ENCODE measurements around the gene OTUD1.

OTUD1 gene

DNA sequence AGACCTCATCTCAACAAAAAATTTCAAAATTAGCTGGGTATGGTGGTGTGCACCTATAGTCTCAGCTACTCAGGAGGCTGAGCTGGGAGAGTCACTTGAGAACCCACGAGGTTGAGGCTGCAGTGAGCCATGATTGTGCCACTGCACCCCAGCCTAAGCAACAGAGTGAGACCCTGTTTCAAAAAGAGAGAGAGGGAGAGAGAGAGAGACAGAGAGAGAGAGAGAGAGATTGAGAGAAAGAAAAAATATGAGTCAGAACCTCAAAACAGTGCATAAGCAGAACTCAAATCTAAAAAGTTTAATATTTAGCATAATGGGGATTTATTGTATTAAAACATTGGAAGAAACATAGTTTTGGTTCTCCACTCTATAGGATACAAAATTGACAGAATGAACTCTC, 17.5 kb upstream of the OTUD1 start:
- DNase-seq (ENCODE audit: low read depth), result no peak

DNA sequence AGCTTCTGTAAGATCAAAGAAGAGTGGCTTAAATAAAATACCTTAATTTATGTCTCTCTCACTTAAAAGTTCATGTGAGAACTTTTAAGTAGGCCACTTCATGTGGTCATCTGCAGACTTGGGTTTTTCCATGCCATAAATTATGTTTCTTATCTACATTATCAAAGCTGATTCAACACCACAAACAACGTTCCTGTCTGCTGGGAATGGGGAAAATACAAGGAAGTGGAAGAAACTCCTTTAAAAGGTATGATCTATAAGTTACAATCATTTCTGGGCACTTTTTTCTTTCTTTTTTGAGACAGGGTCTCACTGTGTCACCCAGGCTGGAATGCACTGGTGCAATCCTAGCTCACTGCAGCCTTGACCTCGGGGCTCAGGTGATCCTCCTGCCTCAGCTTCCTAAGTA, 16.9 kb upstream of the OTUD1 start:
- no peak for DNase-seq (ENCODE audit: low read depth)

DNA sequence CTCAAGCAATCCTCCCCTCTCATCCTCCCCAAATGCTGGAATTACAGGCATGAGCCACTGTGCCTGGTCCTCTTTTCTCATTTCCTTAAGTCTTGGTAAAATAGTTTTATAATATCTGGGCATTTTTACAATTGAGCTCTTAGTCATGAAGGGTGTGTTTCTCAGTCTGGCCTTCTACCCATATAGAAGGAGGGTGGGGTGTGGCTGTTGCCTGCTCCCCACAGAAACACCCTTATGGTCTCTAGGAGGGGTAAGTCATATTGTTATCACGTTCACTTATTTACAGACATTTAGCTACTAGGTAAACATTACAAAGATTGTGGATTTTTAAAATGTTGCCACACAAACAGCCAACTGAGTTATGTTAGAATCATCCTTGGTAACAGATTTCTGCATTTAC, 6.7 kb upstream of the OTUD1 start:
- no peak for DNase-seq (ENCODE audit: low read depth)

DNA sequence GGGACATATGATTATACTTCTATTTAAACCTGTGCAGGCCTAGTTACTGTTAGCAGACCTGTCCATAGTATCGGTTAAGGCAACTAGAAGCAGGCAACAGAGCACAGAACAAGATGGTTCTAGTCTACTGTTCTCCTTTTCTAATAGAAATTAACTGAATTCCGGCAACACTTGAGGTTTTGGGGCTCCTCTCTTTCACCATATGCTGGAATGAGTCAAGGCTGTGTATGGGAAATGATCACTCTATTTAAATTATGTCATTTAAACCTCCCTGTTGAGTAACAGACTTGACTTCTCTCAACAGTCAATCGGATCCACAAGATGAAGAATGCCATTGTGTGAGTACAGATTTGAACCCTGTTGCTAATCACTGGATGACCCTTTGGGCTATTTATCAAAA, 6.2 kb upstream of the OTUD1 start:
- no peak for DNase-seq (ENCODE audit: low read depth)

DNA sequence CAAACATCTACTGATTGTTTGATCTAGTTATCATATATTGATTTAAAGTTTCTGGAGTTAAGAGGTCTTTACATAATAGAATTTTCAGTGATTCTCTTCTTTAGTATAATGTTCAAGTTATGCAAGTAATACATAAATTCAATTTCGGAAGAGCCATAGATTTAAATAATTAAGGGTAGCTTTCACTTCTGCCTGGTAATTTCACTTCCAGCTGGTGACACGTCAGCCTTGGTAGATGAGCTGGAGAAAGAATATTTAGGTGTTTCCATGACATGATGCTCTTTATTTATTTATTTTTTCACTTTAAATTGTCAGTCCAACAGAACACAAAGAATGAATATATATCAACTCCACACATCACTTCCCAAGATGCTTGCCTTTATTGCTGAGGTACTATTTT, 5.2 kb upstream of the OTUD1 start:
- no peak for DNase-seq (ENCODE audit: low read depth)

DNA sequence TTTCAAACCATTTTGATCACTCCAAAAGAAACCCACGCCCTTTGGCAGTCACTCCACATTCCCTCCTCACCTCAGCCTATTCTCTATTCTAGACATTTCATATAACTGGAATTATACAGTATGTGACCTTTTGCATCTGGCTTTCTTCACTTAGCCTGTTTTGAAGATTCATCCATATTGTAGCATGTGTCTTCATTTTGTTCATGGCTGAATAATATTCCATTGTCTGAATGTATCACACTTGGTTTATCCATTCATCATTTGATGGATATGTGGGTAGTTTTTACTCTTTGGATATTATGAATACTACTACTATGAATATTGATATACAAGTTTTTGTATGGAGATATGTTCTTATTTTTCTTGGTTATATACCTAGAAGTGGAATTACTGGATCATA, 3.5 kb upstream of the OTUD1 start:
- no peak for DNase-seq (ENCODE audit: low read depth)

DNA sequence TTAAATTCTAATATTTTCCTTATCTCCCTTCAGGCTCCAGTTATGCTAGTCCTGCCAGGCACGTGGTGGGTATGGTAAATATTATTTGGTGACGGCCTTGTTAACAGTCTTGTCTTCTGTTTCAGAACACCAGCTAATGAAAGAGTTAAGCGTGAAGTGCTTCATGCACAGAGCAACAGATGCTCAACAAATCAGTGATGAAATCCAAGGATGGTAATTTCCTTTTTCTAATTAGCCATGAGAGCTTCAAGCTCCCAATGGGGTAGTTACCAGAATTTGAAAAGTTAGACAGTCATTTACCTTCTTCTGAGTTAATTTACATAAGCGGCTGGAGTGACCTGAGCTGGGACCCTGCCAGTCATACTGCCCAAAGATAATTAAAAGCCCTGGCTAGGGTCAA, 1.9 kb upstream of the OTUD1 start:
- DNase-seq (ENCODE audit: low read depth), result no peak

DNA sequence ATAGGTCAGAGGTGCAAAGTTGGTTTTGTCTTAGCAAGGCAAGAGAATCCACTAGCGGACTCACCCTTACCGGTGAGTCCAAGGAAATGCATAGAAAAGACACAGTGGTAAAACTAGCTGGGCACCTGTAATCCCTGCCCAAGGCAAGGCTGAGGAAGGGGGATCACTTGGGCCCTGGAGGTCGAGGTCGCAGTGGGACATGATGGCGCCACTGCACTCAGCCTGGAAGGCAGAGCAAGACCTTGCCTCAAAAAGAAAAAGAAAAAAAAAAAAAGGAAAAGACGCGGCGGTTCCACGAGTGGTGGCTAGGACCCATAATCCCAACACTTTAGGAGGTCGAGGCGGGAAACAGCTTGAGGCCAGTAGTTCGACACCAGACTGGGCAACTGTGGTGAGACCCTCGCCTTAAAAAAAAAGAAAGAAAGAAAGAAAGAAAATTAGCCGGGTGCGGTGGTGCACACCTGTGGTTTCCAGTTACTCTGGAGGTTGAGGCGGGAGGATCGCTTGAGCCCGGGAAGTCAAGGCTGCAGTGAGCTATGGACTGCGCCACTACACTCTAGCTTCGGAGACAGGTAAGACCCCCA, 820 bp upstream of the OTUD1 start:
- DNase-seq (ENCODE audit: low read depth), result no peak

DNA sequence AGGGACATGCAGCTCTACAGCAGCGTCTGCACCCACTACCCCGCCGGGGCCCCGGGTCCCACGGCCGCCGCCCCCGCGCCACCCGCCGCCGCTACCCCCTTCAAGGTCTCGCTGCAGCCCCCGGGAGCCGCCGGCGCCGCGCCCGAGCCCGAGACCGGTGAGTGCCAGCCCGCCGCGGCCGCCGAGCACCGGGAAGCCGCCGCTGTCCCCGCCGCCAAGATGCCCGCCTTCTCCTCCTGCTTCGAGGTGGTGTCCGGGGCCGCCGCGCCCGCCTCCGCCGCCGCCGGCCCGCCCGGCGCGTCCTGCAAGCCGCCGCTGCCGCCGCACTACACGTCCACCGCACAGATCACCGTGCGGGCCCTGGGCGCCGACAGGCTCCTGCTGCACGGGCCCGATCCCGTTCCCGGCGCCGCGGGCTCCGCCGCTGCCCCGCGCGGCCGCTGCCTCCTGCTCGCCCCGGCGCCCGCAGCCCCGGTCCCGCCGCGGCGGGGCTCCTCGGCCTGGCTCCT, 631 bp downstream of the OTUD1 start:
- DNase-seq (ENCODE audit: low read depth), result peak; percentile 21

DNA sequence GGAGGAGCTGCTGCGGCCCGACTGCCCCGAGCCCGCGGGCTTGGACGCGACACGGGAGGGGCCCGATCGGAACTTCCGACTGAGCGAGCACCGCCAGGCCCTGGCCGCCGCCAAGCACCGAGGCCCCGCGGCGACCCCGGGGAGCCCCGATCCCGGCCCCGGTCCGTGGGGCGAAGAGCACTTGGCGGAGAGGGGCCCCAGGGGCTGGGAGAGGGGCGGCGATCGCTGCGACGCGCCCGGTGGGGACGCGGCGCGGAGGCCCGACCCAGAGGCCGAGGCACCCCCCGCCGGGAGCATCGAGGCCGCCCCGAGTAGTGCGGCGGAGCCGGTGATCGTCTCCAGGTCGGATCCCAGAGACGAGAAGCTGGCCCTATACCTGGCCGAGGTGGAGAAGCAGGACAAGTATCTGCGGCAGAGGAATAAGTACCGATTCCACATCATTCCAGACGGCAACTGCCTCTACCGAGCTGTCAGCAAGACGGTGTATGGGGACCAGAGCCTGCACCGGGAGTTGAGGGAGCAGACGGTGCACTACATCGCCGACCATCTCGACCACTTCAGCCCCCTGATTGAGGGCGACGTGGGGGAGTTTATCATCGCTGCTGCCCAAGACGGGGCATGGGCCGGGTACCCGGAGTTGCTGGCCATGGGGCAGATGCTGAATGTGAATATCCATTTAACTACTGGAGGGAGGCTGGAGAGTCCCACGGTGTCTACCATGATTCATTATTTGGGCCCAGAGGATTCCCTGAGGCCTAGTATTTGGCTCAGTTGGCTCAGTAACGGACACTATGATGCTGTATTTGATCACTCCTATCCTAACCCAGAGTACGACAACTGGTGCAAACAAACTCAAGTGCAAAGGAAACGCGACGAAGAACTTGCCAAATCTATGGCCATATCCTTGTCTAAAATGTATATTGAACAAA, 1.4 kb downstream of the OTUD1 start:
- DNase-seq (ENCODE audit: low read depth), result peak; percentile 27

DNA sequence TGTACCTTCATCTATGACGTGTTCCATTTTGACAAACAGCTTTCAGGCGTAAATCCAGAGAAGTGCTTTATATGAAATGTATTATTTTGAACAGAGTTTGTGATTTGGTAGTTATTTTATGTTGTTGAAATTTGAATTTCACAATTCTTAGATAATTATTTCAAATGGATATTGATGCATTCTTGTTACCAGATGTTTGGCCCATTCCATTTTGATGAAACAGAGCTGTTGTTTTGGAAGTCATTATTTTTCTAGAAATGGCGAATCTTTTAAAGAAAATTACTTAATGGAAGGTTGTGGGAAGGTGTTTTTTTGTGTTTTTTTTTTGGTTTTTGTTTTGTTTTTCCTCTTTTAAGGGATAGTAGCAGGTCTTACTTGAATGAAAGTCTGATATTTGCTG, 2.4 kb downstream of the OTUD1 start:
- DNase-seq (ENCODE audit: low read depth), result no peak

DNA sequence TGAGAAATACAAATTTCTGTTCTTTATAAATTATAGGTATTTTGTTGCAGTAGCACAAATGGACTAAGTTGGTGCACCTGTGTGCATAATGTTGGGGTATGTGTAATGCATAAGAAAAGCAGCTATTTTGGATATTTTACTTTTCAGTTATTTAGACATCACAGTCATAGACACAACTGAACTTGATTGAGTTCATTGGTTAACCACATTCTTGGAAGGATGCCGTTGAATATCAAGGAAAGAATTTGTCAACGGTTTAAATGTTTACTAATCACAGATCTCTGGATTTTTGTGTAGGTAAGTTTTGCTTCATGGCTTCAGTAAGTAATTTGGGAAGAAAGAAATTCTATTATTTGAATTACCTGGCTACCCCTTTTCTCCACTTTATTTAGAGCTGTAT, 4.1 kb downstream of the OTUD1 start:
- DNase-seq (ENCODE audit: low read depth), result no peak

DNA sequence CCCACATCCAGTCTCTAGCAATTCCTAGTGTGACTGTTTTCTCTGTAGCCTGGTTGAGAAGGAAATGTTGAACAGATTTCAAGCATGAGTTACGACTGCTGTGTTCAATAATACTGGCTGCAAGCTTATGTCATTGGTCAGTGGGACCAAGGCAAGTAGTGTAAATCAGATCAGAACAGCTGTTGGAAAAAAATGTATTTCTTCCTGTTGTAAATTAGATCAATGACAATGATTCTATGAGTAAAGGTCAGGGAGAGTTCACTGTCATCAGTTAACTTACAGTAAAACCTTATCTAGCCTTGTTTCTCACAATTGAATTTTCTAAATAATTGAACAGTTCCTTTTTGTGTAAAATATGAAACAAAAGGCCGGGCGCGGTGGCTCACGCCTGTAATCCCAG, 6.7 kb downstream of the OTUD1 start:
- no peak for DNase-seq (ENCODE audit: low read depth)

DNA sequence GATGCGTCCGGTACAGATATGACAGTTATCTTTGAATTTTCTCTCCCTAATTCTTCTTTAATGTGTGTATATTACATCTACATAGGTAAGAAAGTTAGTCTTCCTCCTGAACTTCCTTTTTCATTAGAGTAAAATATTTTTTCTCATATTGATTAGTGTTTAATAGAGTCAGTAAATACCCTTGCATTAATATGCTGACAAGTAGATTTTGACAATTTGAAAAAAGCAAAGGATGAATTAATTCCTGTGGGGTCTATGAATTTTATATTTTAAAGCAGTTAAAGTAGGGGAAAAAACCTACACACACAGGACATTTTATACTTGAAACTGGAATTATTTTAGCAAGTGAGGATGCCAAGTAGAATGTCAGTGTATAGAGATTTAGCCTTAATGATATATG, 9.4 kb downstream of the OTUD1 start:
- DNase-seq (ENCODE audit: low read depth), result no peak

DNA sequence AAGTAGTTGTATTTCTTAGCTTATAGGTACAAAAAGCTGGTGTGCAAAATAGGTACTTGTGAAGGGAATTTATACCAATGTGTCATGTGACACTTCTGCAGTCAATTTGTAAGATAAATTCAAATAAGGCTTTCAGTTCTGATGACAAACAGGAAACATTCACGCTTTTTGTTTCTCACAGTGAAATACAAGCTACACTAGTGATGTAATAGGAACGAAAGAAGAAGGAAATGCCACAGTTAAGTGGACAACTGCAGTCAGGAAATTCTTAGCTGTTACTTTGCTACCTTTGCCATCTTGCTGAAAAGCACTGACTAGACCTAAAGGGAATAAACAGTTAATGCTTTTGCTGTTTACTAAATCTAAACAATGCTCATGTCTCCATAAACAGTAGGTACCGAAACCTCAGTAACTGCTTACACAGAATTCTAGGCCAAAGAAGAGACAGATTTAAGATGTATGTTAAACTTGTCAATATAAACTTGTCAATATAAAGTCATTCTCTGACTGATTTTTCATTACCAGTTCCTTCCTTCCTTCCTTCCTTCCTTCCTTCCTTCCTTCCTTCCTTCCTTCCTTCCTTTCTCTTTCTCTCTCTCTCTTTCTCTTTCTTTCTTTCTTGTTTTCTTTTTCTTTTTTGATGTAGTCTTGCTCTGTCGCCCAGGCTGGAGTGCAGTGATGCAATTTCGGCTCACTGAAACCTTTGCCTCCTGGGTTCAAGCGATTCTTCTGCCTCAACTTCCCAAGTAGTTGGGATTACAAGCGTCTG, 10.1 kb downstream of the OTUD1 start:
- DNase-seq (ENCODE audit: low read depth), result no peak

DNA sequence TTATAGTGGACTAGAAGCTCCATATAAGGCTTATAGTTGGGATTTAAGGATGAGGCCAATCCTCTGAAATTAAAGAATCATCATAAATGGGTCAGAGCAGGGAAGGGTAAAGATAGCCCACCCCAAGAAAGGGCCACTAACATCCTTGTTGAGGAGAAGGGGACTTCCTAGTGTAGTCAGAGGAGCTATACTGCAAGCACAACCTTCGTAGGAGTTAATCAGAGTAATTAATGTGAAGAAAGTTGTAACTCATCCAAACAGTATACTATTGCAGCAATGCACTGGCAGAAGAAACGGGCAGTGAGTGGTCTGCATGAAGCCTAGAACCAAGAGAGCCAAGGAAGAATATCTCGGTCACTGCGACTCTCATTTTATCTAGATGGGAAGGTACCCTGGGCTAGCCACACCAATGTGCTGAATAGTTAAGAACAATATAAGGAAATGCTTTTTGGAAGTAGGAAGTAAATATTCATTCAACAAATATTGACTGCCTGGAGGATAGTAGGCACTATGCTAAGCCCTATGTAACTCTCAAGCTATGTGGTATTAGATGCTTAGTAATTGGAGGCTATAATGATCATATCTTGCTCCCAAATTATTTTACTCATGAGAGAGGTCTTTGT, 13.3 kb downstream of the OTUD1 start:
- no peak for DNase-seq (ENCODE audit: low read depth)

DNA sequence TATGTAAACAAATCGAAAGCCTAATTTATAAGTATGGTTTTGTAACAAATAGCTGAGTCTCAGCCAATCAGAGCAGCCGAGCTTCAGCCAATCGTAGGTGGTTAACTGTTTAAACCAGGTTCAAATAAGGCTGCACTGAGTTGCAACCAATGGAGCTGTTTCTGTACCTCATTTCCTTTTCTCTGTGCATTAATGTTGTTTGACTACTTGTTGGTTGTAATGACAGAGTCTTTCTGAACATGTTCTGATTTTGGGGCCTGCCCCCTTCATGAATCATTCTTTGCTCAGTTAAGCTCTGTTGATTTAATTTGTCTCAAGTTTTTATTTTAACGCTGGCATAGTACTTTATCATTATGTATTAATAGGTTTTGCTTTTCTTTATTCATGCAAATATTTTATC, 14.6 kb downstream of the OTUD1 start:
- DNase-seq (ENCODE audit: low read depth), result no peak

DNA sequence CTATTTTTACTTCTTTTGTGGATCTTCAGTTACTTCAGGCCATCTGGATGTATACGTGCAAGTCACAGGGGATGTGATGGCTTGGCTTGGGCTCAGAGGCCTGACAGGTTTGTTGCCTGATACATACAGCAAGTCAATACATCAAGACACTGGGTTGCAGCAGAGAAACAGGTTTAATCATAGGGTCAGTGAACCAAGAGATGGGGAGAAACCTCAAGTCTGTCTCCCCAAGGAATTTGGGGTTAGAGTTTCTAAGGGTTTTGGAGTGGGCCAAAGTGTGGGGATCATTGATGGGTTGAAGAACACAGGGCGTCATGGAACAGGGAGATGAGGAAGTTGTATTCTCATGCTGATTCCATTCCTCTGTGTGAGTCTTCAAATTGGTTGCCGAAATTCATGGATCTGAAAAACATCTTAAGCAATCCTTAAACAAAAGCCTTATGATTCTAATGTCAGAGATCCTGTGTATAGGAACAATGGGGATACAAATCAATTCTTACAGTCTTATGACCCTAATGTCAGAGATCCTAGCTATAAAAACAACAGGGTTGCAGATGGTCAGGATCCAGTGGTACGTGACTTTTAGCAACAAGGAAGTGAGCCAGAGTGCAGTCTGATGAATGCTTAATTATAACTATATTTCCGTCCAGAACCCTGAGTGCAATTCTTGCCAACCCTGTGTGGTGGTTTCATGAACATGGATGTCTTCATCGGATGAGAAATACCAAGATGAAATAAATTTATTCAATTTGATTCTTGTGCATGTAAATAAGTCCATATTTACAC, 18.9 kb downstream of the OTUD1 start:
- no peak for DNase-seq (ENCODE audit: low read depth)

DNA sequence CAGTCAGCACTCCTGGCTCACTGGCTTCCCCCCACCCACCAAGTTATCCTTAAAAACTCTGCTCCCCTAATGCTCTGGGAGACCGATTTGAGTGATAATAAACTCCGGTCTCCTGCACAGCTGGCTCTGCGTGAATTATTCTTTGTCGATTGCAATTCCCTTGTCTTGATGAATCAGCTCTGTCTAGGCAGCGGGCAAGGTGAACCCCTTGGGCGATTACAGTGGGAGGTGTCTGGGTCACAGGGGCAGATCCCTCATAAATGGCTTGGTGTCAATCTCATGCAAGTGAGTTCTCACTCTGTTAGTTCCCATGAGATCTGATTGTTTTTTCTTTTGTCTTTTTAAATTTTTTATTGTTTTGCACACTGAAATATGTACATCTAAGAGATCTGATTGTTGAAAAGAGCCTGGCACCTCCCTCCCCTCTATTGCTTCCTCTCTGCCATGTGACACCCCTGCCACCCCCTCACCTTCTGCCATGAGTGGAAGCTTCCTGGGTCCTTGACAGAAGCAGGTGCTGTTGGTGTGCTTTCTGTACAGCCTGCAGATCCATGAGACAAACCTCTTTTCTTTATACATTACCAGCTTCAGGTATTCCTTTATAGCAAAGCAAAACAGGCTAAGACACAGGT, 20.5 kb downstream of the OTUD1 start:
- DNase-seq (ENCODE audit: low read depth), result no peak

DNA sequence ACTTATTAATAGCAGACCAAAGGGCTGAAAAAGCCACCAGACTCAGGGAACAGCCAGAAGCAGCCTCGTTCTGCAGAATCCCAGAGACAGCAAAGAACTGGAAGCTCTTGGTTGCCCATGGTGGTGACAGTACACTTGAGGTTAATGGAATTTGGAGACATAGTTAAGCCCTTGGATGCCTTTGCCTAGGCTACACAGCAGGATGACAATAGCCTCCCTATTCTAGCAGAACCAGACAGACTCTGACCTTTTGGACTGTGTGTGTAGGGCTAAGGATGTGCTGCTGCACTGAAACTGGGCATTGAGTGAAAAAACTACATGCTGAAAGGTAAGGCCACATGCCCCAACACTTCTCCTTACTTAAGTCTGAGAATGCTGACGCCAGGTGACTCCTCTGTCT, 22.7 kb downstream of the OTUD1 start:
- no peak for DNase-seq (ENCODE audit: low read depth)

DNA sequence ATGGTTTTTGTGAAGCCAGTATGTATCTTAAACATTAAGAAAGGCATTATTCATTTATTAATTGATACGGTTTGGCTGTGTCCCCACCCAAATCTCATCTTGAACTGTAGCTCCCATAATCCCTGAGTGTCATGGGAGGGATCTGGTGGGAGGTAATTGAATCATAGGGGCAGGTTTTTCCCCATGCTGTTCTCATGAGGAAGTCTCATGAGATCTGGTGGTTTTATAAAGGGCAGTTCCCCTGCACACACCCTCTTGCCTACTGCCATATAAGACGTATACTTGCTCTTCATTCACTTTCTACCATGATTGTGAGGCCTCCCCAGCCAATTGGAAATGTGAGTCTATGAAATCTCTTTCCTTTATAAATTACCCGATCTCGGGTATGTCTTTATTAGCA, 28.1 kb downstream of the OTUD1 start:
- DNase-seq (ENCODE audit: low read depth), result no peak
